ENCODE results near the gene C15orf40.
"Not testable (repeated sequence)": the region's sequence is repeated elsewhere in the genome, so short reads cannot be mapped to it uniquely, and the experiment has no call there.

C15orf40 gene

DNA sequence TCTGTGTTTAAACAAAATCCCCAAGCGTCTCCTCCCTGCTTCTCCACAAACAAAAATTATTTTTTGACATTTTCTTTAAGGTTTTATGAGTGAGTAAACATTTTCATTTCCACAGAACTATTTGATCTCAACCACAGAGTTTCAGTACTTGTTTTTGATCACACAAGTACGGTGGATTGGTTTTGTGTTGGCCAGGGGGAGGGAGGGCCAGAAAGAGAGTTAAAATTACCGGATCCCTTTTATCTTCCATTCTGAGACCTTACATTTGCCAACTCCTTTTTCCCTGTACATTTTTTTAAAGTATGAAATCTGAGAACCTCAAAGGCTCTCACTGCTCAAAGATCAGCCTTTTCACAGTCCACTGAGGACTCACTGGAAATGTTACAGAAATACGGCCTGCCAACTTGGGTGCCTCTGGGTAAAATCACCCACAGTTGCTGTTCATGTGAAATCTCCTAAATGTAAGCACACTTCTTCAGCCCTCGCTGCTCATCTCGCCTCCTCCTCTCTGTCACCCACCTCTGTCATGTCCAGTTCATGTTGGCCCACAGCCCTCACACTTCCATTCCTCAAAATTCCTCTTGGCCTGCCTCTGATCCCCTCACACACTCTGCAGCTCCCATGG, 60.6 kb downstream of the C15orf40 start:
- no peak for DNase-seq

DNA sequence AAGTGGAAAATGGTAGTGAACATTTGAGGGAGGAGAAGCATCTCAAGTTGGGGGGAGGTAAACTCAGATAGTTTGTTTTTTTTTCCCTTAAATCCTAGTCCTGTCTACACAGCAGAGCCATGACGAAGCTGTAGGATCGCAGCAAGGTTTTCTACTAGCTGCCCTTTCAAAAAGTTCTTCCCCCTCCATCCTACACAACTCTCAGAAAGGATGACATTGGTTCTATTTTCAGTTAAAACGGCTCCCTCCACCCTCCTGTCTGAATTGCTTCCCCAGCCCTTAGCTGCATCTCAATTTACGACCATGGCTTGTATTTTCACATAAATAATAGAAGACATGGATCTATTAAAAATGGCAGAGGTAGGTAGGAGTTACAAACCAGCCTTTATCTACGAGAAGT, 61.1 kb downstream of the C15orf40 start:
- DNase-seq = no peak

DNA sequence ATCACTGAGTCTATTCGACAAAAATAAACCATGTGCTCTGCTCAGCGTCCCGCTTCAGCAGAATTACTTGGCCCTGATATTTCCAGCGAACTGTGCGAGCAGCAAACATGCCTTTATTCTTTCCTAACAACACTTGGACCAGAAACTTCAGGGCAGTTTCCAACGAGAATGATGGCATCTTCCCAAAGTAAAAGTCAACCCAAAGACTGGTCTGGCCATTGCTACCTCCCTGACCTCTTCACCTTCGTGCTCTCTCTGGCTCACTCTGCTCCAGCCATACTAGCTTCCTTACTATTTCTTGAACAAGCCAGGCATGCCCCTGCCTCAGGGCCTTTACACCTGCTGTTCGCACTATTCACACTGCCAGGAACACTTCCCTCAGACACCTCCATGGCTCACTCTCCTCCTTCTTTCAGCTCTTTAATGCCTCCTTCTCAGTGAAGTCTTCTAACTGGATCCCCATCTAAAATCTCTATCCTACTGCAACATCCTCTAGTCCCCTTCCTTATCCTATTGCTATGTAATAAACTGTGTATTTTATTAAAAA, 65.2 kb downstream of the C15orf40 start:
- DNase-seq = no peak

DNA sequence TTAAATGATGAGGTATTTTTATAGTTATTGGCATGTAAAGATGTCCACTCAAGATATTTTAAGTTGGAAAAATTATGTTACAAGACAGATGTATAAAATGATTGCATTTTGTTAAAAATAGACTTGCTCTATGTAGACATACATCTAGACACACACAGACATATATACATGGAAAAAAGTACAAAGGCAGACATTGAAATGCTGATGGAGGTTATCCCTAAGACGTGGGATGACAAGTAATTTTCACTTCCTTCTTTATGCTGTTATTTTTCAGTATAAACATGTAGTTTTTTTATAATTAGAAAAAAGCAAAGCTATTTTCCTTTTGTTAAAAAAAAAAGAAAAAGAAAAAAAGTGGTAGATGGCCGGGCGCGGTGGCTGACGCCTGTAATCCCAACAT, 66.1 kb downstream of the C15orf40 start:
- DNase-seq = no peak

DNA sequence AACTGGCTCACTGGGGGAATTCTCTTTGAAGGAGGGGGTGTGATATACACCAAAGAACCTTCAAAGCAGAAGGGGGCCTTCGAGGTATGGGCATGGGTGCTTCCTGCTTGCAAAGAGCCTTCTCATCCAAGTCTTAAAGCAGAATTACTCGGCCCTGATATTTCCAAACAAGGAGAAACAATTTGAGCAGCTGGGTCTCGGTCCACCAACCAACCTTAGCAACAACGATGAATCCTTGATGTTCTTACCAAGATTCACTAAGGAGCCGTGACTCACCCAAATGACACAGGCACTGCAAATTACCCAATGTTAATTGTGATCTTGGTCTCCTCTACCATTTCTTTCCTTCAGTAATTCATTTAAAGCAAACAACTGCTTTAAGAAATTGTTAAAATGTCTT, 66.6 kb downstream of the C15orf40 start:
- DNase-seq = no peak

DNA sequence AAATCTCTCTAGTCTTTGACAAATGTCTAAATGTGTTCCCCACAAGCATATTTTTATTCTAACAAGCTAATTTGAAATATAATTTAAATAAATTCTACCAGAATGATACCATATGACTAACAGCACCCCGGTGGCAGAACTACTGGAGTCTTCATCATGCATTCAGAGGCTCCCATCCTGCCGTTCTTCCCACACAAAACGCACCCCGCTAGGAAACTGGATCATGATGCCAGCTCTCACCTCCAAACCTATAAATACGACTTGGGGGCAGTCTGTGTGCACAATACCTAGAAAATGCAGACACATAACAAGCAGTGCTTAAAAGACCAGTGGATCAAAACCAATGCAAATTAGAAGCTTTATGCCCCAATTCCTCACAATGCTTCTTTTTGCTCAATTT, 67.4 kb downstream of the C15orf40 start:
- DNase-seq = no peak

DNA sequence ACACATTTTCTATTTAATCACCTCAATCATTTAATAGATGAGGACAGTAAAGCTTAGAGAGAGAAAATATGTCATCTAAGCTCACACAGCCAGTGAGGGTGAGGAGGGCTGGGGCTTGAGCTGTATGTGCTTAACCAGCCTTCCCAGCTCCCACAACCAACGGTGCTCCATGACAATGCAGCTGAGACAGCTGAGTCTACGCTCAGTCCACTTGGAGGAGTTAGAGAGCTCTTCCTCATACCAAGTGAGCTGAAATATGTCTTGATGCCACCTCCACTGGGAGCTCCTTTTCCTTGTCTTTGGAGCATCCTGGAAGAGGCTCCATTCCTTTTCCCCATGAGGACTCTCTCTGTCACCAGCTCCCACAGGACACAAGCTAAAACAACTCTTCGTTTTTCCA, 68.3 kb downstream of the C15orf40 start:
- DNase-seq = no peak

DNA sequence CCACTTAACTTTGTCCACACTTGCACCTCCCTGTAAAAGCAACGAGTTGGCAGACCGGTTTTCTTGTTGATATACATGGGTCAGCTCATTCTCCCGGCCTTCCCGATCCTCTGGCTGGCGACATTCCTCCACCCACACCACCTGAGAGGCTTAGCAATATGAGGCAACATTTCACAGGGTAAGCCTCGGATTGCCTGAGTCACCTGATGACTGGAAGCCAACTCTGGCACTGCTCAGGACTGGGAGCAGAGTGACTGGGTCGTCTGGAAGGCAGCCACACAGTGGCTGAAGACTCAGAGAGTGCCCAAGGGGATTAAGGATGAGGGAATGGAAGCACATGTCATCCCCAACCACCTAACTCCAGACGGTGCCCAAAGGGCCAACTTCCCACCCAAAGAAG, 68.7 kb downstream of the C15orf40 start:
- DNase-seq = no peak

DNA sequence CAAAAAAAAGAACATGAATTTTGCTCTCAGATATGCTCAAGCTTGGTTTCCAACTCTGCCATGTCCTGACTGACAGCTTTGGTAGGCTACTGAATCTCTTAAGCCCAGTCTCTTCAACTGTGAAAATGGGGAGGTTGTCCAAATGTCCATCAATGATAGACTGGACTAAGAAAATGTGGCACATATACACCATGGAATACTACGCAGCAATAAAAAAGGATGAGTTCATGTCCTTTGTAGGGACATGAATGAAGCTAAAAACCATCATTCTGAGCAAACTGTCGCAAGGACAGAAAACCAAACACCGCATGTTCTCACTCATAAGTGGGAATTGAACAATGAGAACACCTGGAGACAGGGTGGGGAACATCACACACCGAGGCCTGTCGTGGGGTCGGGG, 71.8 kb downstream of the C15orf40 start:
- not testable (repeated sequence) for DNase-seq
